Testis (tissue), 5 donors: ENCODE measurements around the gene HADHA. TPM values are rescaled to one million over a fixed set of nuclear protein-coding genes. Genes with fewer than 3 reads are reported as not detected.
A peak's percentile ranks its signal among the peaks of the same experiment; 100 is the strongest.

ENCODE experiments used
- DNase-seq: peaks from one replicate; pipeline ENCODE4 v3.0.0-alpha.2; 2019
- H3K27ac ChIP-seq, 2 donors: fragments of 200-600 bp; sonication (generic); one replicate each; pipeline ENCODE4 v1.5.1; 2019
- H3K27me3 ChIP-seq: fragments of 200-600 bp; sonication (generic); one replicate; pipeline ENCODE4 v1.5.1; 2019
- H3K36me3 ChIP-seq: fragments of 200-600 bp; sonication (generic); one replicate; pipeline ENCODE4 v1.5.1; 2017; ENCODE audit warnings: low read depth; ENCODE audit errors: missing control alignments
- H3K4me1 ChIP-seq: fragments of 200-600 bp; sonication (generic); one replicate; pipeline ENCODE4 v1.5.1; 2019
- H3K4me3 ChIP-seq, 2 donors: fragments of 200-600 bp; sonication (generic); one replicate each; pipeline ENCODE4 v1.5.1; 2017 to 2019
- H3K9me3 ChIP-seq: fragments of 200-600 bp; sonication (generic); one replicate; pipeline ENCODE4 v1.5.1; 2017
- POLR2A ChIP-seq: fragments of 450-650 bp; IDR thresholded peaks from one replicate; pipeline ENCODE4 v1.6.1; 2017; ENCODE audit warnings: antibody characterized with exemption, mild to moderate bottlenecking, moderate library complexity
- WGBS, 2 donors: methylation state at CpG; one replicate each; pipeline ENCODE4 v1.1.5; 2018; 5-methylcytosine and 5-hydroxymethylcytosine counted together
- intact Hi-C: fragments of 100-400 bp; cut with DNase I; formaldehyde crosslinking; loops from one replicate; pipeline ENCODE4 v1.15.1; 2023; ENCODE audit warnings: low total_unique reads
- long read RNA-seq, 2 donors: transcript quantifications; one replicate each; lab custom pipeline, GENCODE V29; 2026
- polyA plus RNA-seq: library from polyadenylated mRNA; stranded (reverse); fragments of 350-450 nt; fragmentation: Illumina TruSeq; extraction: RNeasy Lipid Tissue Mini Kit (QIAGEN cat#74804); gene quantifications from one replicate; pipeline ENCODE4 v1.2.3, GENCODE V29; 2014; ENCODE audit warnings: low read depth, low replicate concordance; ENCODE audit not compliant: insufficient read depth
- total RNA-seq, 2 donors: library from RNA; depleted of rRNA; stranded (reverse); fragments of >200 nt; gene quantifications; one replicate each; pipeline ENCODE4 v1.2.3, GENCODE V29; 2016
- TF ChIP-seq, protein P1 (sequence below), 3 experiments: fragments of 450-650 bp in 2 of 3; fragments of 200-600 bp in 1 of 3; sonication (generic) in 1 of 3; IDR thresholded peaks; one replicate each; pipeline ENCODE4 v1.5.1; 2016 to 2019; ENCODE audit warnings: antibody characterized with exemption in 3 of 3, mild to moderate bottlenecking in 2 of 3, moderate library complexity in 1 of 3

The HADHA gene
- total RNA-seq, result 10 to 100 TPM; 93.7 to 98.8 TPM
- polyA plus RNA-seq, result 161 TPM
- long read RNA-seq, donor 1, transcript HADHA-201 (20 exons, 3,037 nt), result major isoform, 35 of 447 reads
- long read RNA-seq, donor 1, partial matches to known transcripts, result 336 of 447 reads
- long read RNA-seq, donor 1, other reads (novel, unspliced or antisense), result 75 of 447 reads
- long read RNA-seq, donor 2, transcript HADHA-201 (20 exons, 3,037 nt), result major isoform, 38 of 61 reads
- long read RNA-seq, donor 2, partial matches to known transcripts, result 23 of 61 reads
- long read RNA-seq, donor 2, other reads (novel, unspliced or antisense), result 0 of 61 reads

DNA sequence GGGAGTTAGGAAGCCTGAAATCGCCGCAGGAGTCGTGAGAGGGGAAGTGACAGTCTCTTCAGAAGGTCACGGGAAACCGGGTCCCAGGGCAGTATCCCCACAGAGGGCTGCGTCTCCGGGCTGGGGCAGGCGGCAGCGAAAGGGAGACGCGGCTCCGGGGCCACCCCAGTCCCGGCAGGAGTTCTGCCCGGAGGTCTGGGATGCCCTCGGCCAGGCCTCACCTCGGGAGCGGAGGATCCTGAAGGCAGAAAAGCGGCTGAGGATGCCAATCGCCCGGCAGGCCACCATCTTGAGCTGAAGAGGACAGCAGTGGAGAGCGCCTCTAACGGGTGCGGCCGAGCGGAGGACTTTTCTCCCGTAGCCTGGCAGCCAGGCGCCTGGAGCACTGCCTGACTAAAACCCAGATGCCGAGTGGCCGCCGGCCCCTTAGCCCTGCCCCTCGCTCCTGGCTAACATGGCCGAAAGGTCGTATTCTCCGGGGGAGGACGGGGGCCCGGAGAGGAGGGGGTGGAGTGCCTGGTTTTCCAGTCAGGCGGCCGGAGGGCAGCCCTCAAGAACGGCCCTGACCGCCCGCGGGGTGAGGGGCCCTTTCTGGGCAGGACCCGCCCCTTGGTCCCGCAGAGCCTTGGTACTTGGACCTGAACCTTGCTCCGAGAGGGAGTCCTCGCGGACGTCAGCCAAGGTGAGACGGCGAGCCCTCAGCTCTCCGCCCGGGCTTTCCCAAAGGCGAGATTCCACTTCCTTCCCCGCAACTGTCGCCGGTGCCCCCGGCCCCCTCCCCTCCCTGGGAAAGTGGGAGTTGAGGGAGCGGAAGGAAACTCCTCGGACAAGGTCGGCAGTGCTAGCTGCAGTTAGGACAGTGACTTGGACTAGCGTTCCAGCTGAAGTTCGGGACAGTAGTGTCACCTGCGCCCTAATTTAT is at the start of gene HADHA, which contains the start of gene HADHB:
HADHA (minus strand) TSS at position 324 of the 922 bp plus-strand sequence; CDS start at position 288, 36 bp downstream.
HADHB (plus strand) TSS at position 631 of the 922 bp plus-strand sequence. CDS start 9,316 bp downstream, outside the sequence.
- H3K9me3 ChIP-seq, result no peaks in the 10 kb centered on the region
- peak within 1 kb of the TSS; percentile 94 to 97 for H3K27ac ChIP-seq
- intact Hi-C loops, result no loop called here
- peaks cover 18% of the 10 kb centered on the region for H3K4me1 ChIP-seq
- no peak for TF ChIP-seq POLR2A
- TF ChIP-seq, protein P1, sequence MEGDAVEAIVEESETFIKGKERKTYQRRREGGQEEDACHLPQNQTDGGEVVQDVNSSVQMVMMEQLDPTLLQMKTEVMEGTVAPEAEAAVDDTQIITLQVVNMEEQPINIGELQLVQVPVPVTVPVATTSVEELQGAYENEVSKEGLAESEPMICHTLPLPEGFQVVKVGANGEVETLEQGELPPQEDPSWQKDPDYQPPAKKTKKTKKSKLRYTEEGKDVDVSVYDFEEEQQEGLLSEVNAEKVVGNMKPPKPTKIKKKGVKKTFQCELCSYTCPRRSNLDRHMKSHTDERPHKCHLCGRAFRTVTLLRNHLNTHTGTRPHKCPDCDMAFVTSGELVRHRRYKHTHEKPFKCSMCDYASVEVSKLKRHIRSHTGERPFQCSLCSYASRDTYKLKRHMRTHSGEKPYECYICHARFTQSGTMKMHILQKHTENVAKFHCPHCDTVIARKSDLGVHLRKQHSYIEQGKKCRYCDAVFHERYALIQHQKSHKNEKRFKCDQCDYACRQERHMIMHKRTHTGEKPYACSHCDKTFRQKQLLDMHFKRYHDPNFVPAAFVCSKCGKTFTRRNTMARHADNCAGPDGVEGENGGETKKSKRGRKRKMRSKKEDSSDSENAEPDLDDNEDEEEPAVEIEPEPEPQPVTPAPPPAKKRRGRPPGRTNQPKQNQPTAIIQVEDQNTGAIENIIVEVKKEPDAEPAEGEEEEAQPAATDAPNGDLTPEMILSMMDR (IDR thresholded peaks at IDR 0.05), result peak in 2 of 3 experiments; percentile 22 to 39
- peak; percentile 94 for DNase-seq
- H3K4me3 ChIP-seq, result peak within 1 kb of the TSS; percentile 92 to 93
- WGBS, 2 donors, result 0 to 1% methylated on average over 26 to 55 of the region's 63 CpGs
- no peaks in the 10 kb centered on the region for H3K27me3 ChIP-seq
- H3K36me3 ChIP-seq, result no peaks in the 10 kb centered on the region

DNA sequence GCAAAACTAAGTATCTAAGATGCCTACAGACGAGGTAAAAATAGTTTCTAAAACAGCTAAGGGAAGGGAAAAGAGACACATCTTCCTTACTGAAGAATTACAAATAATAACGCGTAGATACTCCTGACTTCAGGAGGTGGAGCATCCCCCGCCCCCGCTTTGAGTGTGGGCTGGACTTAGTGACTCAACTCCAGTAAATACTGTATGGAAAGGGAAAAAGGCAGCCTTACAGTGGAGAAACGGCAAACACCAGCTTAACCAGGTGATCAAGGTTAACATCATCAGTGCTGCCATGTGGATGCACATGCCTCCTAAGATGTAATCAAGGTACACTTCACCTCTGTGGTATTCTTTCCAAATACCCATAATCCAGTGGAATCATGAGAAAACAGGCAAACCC is 48.2 kb upstream of the HADHA start:
- Histone ChIP-seq H3K36me3 (no peaks in the 10 kb centered on the region), H3K4me1 (no peaks in the 10 kb centered on the region), H3K4me3 (no peak overlapping the region), H3K9me3 (no peaks in the 10 kb centered on the region), H3K27ac (no peak overlapping the region), H3K27me3 (no peaks in the 10 kb centered on the region)
- TF ChIP-seq, protein P1 (IDR thresholded peaks at IDR 0.05), result no peak
- no peak for TF ChIP-seq POLR2A
- DNase-seq, result no peak
- intact Hi-C loops, result no loop called here
- 56 to 66% methylated on average over 6 of the region's 6 CpGs for WGBS, 2 donors

DNA sequence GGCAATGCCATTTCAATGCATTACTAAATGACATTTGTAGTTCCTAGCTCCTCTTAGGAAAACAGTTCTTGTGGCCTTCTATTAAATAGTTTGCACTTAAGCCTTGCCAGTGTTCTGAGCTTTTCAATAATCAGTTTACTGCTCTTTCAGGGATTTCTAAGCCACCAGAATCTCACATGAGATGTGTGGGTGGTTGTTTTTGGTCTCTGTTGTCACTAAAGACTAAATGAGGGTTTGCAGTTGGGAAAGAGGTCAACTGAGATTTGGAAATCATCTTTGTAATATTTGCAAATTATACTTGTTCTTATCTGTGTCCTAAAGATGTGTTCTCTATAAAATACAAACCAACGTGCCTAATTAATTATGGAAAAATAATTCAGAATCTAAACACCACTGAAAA is 45.6 kb upstream of the HADHA start:
- no peak overlapping the region for H3K27ac ChIP-seq
- no peaks in the 10 kb centered on the region for H3K36me3 ChIP-seq
- no peaks in the 10 kb centered on the region for H3K27me3 ChIP-seq
- H3K4me3 ChIP-seq, result no peak overlapping the region
- intact Hi-C loops, result no loop called here
- H3K9me3 ChIP-seq, result no peaks in the 10 kb centered on the region
- DNase-seq, result no peak
- TF ChIP-seq, protein P1 (IDR thresholded peaks at IDR 0.05), result no peak
- no peak for TF ChIP-seq POLR2A
- 58 to 62% methylated on average over 1 of the region's 1 CpG for WGBS, 2 donors
- no peaks in the 10 kb centered on the region for H3K4me1 ChIP-seq

DNA sequence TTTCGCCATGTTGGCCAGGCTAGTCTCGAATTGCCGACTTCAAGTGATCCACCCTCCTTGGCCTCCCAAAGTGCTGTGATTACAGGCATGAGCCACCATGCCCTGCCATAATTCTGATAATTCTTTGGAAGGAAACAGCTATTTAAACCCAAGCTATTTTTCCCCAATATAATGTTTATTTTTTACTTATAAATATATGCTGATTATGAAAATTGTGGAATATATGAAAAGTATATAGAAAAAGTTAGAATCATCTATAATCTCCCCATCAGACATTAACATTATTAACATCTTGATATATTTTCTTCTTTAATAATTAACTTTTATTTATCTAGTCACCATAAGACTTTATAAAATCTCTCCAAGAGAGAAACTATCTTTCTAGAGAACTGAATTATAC is 41.5 kb upstream of the HADHA start:
- no peaks in the 10 kb centered on the region for H3K36me3 ChIP-seq
- H3K4me3 ChIP-seq, result no peak overlapping the region
- H3K4me1 ChIP-seq, result no peaks in the 10 kb centered on the region
- no peak overlapping the region for H3K27ac ChIP-seq
- intact Hi-C loops, result no loop called here
- H3K9me3 ChIP-seq, result no peaks in the 10 kb centered on the region
- no peak for DNase-seq
- 96 to 98% methylated on average over 3 of the region's 3 CpGs for WGBS, 2 donors
- H3K27me3 ChIP-seq, result no peaks in the 10 kb centered on the region
- TF ChIP-seq, protein P1 (IDR thresholded peaks at IDR 0.05), result no peak
- no peak for TF ChIP-seq POLR2A
